ENCODE data around the gene SLC25A38. TPM values are rescaled to one million over a fixed set of nuclear protein-coding genes. Genes with fewer than 3 reads are reported as not detected.

Gene SLC25A38
- total RNA-seq, 1 experiment from 2014 or later, result 26.7 TPM

GRCh38 chr3:39379778-39380155 lies 3.4 kb upstream of the SLC25A38 start:
- Histone ChIP-seq H3K27ac (ENCODE audit: low read depth, low read length) (no peak overlapping the region), H3K9me2 (ENCODE audit: insufficient read depth) (no peaks in the 10 kb centered on the region), H3K79me2 (ENCODE audit: insufficient read depth, low read length) (peaks cover 11% of the 10 kb centered on the region), H3K9me3 (ENCODE audit: control insufficient read depth in 1 of 2, insufficient read depth in 1 of 2, low read depth in 1 of 2, low read length in 2 of 2) (no peaks in the 10 kb centered on the region), H3K4me3 (replicated peaks in 1 of 2; ENCODE audit: low read depth in 1 of 2, low read length in 2 of 2) (no peak overlapping the region), H3K27me3 (ENCODE audit: insufficient read depth, low read length) (peaks cover 15% of the 10 kb centered on the region; the same call in 1 of the 2 replicates), H3K36me3 (ENCODE audit: control insufficient read depth in 1 of 2, insufficient read depth in 2 of 2, low read length in 2 of 2) (no peaks in the 10 kb centered on the region), H3K9ac (ENCODE audit: low read length) (no peak overlapping the region), H2AFZ (ENCODE audit: low read depth, low read length, poor library complexity, severe bottlenecking) (no peak overlapping the region), H4K20me1 (ENCODE audit: insufficient read depth) (0 out of 2 replicates have a peak, but pooled peaks cover under 1% of the 10 kb centered on the region), H3K4me2 (ENCODE audit: low read length) (no peak overlapping the region), H3K4me1 (ENCODE audit: control insufficient read depth in 1 of 2, insufficient read depth in 2 of 2, low read length in 2 of 2) (peaks cover 7 to 13% of the 10 kb centered on the region in 2 experiments; a peak in 3 of 4 replicates)
- ChIA-PET CTCF (no interaction called here), RAD21 (ENCODE audit: low non-redundant PET in 1 of 2, low total read pairs in 2 of 2, uncharacterized antibody in 2 of 2, unreplicated experiment in 2 of 2) (no interaction called here), POLR2A (no interaction called here)
- intact Hi-C loops (cut with micrococcal nuclease), result loop anchor here (2.0 kb wide), 2 partner anchors 87 to 279 kb away; no protein-coding TSS in a partner anchor
- no TSS peak for BruUV-seq (replicated peaks)
- TF ChIP-seq SRF (IDR thresholded peaks at IDR 0.05; ENCODE audit: low read depth) (no peak), CEBPB (IDR thresholded peaks at IDR 0.05; ENCODE audit: low read depth) (no peak), EGR1 (IDR thresholded peaks at IDR 0.05; ENCODE audit: low read depth) (no peak), YY1 (IDR thresholded peaks at IDR 0.05; ENCODE audit: extremely low read depth, insufficient replicate concordance, low read depth, low read length) (no peak), ZFX (IDR thresholded peaks at IDR 0.05) (no peak), REST (IDR thresholded peaks at IDR 0.05; ENCODE audit: low read depth) (no peak), MAX (IDR thresholded peaks at IDR 0.05) (no peak), SIN3A (IDR thresholded peaks at IDR 0.05; ENCODE audit: low read depth) (no peak), POLR2AphosphoS5 (IDR thresholded peaks at IDR 0.05; ENCODE audit: low read depth, low read length) (no peak), JUND (IDR thresholded peaks at IDR 0.05) (no peak)
- ATAC-seq, result no peak
- no peak for DNase-seq (ENCODE audit: low read depth, low spot score)

Data from HCT116 (cell line).